ENCODE data around the gene IRX4.
A peak's percentile ranks its signal among the peaks of the same experiment; 100 is the strongest.

Gene IRX4

GRCh38 chr5:1883120-1883924 is 597 bp upstream of the IRX4 start:
- no peak overlapping the region for H2AK5ac ChIP-seq (ENCODE audit: low read depth, low read length)
- H3K4me3 ChIP-seq (ENCODE audit: low read length in 2 of 2), result peak overlapping the region in 1 of 2 donors; percentile 44
- H4K91ac ChIP-seq (ENCODE audit: low read depth, low read length, poor library complexity), result no peak overlapping the region
- H3K18ac ChIP-seq (ENCODE audit: low read length), result peak overlapping the region; percentile 28
- peaks cover 2% of the 10 kb centered on the region for H3K79me1 ChIP-seq (ENCODE audit: low read depth, low read length)
- DNase-seq (ENCODE audit: low spot score), result no peak
- H3K27me3 ChIP-seq (ENCODE audit: control insufficient read depth in 3 of 3, insufficient read depth in 3 of 3, low read depth in 1 of 3, low read length in 3 of 3), result peaks cover 85 to 99% (median 93%) of the 10 kb centered on the region in 3 experiments
- H2BK120ac ChIP-seq (ENCODE audit: low read depth, low read length), result no peak overlapping the region
- H2BK12ac ChIP-seq (ENCODE audit: low read length), result no peak overlapping the region
- H3K14ac ChIP-seq (ENCODE audit: low read length), result no peak overlapping the region
- H3K36me3 ChIP-seq (replicated peaks in 1 of 2; ENCODE audit: control insufficient read depth in 2 of 2, insufficient read depth in 2 of 2, low read length in 2 of 2), result peaks cover 0 to 10% of the 10 kb centered on the region in 2 donors
- H3K4ac ChIP-seq (ENCODE audit: low read length), result no peak overlapping the region
- H2BK15ac ChIP-seq (ENCODE audit: low read length), result no peak overlapping the region
- H3K27ac ChIP-seq (replicated peaks; ENCODE audit: low read length), result no peak overlapping the region
- peak overlapping the region; percentile 65 for H3K23ac ChIP-seq (ENCODE audit: low read depth, low read length, poor library complexity)
- no CpG with 5 or more reads among the region's 78 CpGs for WGBS, 2 donors (ENCODE audit: extremely low coverage in 2 of 2, insufficient read length in 2 of 2, insufficient replicate concordance in 1 of 2)
- H3K4me1 ChIP-seq (ENCODE audit: control insufficient read depth in 2 of 2, insufficient read depth in 1 of 2, low read depth in 1 of 2, low read length in 2 of 2), result peaks cover 4 to 23% of the 10 kb centered on the region in 2 donors
- H3K4me2 ChIP-seq (ENCODE audit: insufficient read depth, low read length, poor library complexity, severe bottlenecking), result peak overlapping the region; percentile 45
- no peak overlapping the region for H2BK5ac ChIP-seq (ENCODE audit: low read length)
- no peak overlapping the region for H3K9ac ChIP-seq (ENCODE audit: low read depth, low read length, poor library complexity)
- peaks cover 2 to 12% of the 10 kb centered on the region in 2 donors for H3K9me3 ChIP-seq (replicated peaks in 1 of 2; ENCODE audit: control insufficient read depth in 2 of 2, insufficient read depth in 1 of 2, low read depth in 1 of 2, low read length in 2 of 2)
- no peak overlapping the region for H4K8ac ChIP-seq (ENCODE audit: low read depth, low read length)
- H2AFZ ChIP-seq (ENCODE audit: low read length), result peak overlapping the region; percentile 89

- Histone ChIP-seq H2AK5ac (ENCODE audit: low read depth, low read length) (no peak overlapping the region), H3K9me3 (replicated peaks in 1 of 2; ENCODE audit: control insufficient read depth in 2 of 2, insufficient read depth in 1 of 2, low read depth in 1 of 2, low read length in 2 of 2) (peaks cover 2 to 12% of the 10 kb centered on the region in 2 donors), H4K91ac (ENCODE audit: low read depth, low read length, poor library complexity) (no peak overlapping the region), H2AFZ (ENCODE audit: low read length) (peak overlapping the region; percentile 89), H3K4ac (ENCODE audit: low read length) (no peak overlapping the region), H3K18ac (ENCODE audit: low read length) (peak overlapping the region; percentile 38), H2BK120ac (ENCODE audit: low read depth, low read length) (no peak overlapping the region), H2BK12ac (ENCODE audit: low read length) (peak overlapping the region; percentile 41), H3K23ac (ENCODE audit: low read depth, low read length, poor library complexity) (no peak overlapping the region), H3K4me1 (ENCODE audit: control insufficient read depth in 2 of 2, insufficient read depth in 1 of 2, low read depth in 1 of 2, low read length in 2 of 2) (peaks cover 2 to 23% of the 10 kb centered on the region in 2 donors), H3K4me2 (ENCODE audit: insufficient read depth, low read length, poor library complexity, severe bottlenecking) (peak overlapping the region; percentile 18), H3K27ac (replicated peaks; ENCODE audit: low read length) (no peak overlapping the region), H3K27me3 (ENCODE audit: control insufficient read depth in 3 of 3, insufficient read depth in 3 of 3, low read depth in 1 of 3, low read length in 3 of 3) (peaks cover 91 to 99% (median 94%) of the 10 kb centered on the region in 3 experiments), H3K79me1 (ENCODE audit: low read depth, low read length) (peaks cover 2% of the 10 kb centered on the region), H3K14ac (ENCODE audit: low read length) (no peak overlapping the region), H2BK5ac (ENCODE audit: low read length) (no peak overlapping the region), H3K4me3 (ENCODE audit: low read length in 2 of 2) (peak overlapping the region in 1 of 2 donors; percentile 6), H3K36me3 (replicated peaks in 1 of 2; ENCODE audit: control insufficient read depth in 2 of 2, insufficient read depth in 2 of 2, low read length in 2 of 2) (peaks cover 0 to 10% of the 10 kb centered on the region in 2 donors), H4K8ac (ENCODE audit: low read depth, low read length) (no peak overlapping the region), H2BK15ac (ENCODE audit: low read length) (peak overlapping the region; percentile 49), H3K9ac (ENCODE audit: low read depth, low read length, poor library complexity) (no peak overlapping the region)
- no CpG with 5 or more reads among the region's 59 CpGs for WGBS, 2 donors (ENCODE audit: extremely low coverage in 2 of 2, insufficient read length in 2 of 2, insufficient replicate concordance in 1 of 2)
- DNase-seq (ENCODE audit: low spot score), result no peak
Observed at GRCh38 chr5:1881731-1882336, 891 bp downstream of the IRX4 start.

GRCh38 chr5:1881098-1881572 is 1.6 kb downstream of the IRX4 start:
- H2AK5ac ChIP-seq (ENCODE audit: low read depth, low read length), result no peak overlapping the region
- H4K8ac ChIP-seq (ENCODE audit: low read depth, low read length), result no peak overlapping the region
- no peak overlapping the region for H3K4me2 ChIP-seq (ENCODE audit: insufficient read depth, low read length, poor library complexity, severe bottlenecking)
- no peak overlapping the region for H3K18ac ChIP-seq (ENCODE audit: low read length)
- H2BK15ac ChIP-seq (ENCODE audit: low read length), result no peak overlapping the region
- no CpG with 5 or more reads among the region's 10 CpGs for WGBS, 2 donors (ENCODE audit: extremely low coverage in 2 of 2, insufficient read length in 2 of 2, insufficient replicate concordance in 1 of 2)
- no peak overlapping the region for H4K91ac ChIP-seq (ENCODE audit: low read depth, low read length, poor library complexity)
- H3K4ac ChIP-seq (ENCODE audit: low read length), result no peak overlapping the region
- peaks cover 0 to 10% of the 10 kb centered on the region in 2 donors for H3K36me3 ChIP-seq (replicated peaks in 1 of 2; ENCODE audit: control insufficient read depth in 2 of 2, insufficient read depth in 2 of 2, low read length in 2 of 2)
- no peak overlapping the region for H3K23ac ChIP-seq (ENCODE audit: low read depth, low read length, poor library complexity)
- H3K9ac ChIP-seq (ENCODE audit: low read depth, low read length, poor library complexity), result no peak overlapping the region
- no peak overlapping the region for H2AFZ ChIP-seq (ENCODE audit: low read length)
- H3K14ac ChIP-seq (ENCODE audit: low read length), result no peak overlapping the region
- H3K4me1 ChIP-seq (ENCODE audit: control insufficient read depth in 2 of 2, insufficient read depth in 1 of 2, low read depth in 1 of 2, low read length in 2 of 2), result peaks cover 2 to 24% of the 10 kb centered on the region in 2 donors
- peaks cover 2% of the 10 kb centered on the region for H3K79me1 ChIP-seq (ENCODE audit: low read depth, low read length)
- no peak overlapping the region for H2BK5ac ChIP-seq (ENCODE audit: low read length)
- peaks cover 2 to 12% of the 10 kb centered on the region in 2 donors for H3K9me3 ChIP-seq (replicated peaks in 1 of 2; ENCODE audit: control insufficient read depth in 2 of 2, insufficient read depth in 1 of 2, low read depth in 1 of 2, low read length in 2 of 2)
- H3K4me3 ChIP-seq (ENCODE audit: low read length in 2 of 2), result no peak overlapping the region
- H2BK12ac ChIP-seq (ENCODE audit: low read length), result no peak overlapping the region
- H3K27me3 ChIP-seq (ENCODE audit: control insufficient read depth in 3 of 3, insufficient read depth in 3 of 3, low read depth in 1 of 3, low read length in 3 of 3), result peaks cover 91 to 99% (median 94%) of the 10 kb centered on the region in 3 experiments
- no peak overlapping the region for H3K27ac ChIP-seq (replicated peaks; ENCODE audit: low read length)
- H2BK120ac ChIP-seq (ENCODE audit: low read depth, low read length), result no peak overlapping the region
- DNase-seq (ENCODE audit: low spot score), result no peak

All from neuronal stem cell (in vitro differentiated cells).